Astrocyte (in vitro differentiated cells and primary cell): ENCODE results near the gene IDE. TPM values are rescaled to one million over a fixed set of nuclear protein-coding genes. Genes with fewer than 3 reads are reported as not detected.

ENCODE experiments used
- DNase-seq: peaks from one replicate; pipeline ENCODE4 v3.0.0-alpha.2; 2010; ENCODE audit warnings: low read depth
- FAIRE-seq: peaks from 2 replicates; lab custom pipeline; 2011; peaks lifted over from hg19 to GRCh38; lab: Jason Lieb, UNC
- H2AFZ ChIP-seq: 2 replicates; pipeline ENCODE4 v1.6.0; 2012; ENCODE audit warnings: low read depth, low read length, inconsistent platforms
- H3K27ac ChIP-seq: 2 replicates; pipeline ENCODE4 v1.5.1; 2011; ENCODE audit warnings: low read depth, low read length, inconsistent platforms
- H3K27me3 ChIP-seq: 2 replicates; pipeline ENCODE4 v1.6.0; 2011; ENCODE audit warnings: low read length, inconsistent platforms; ENCODE audit not compliant: insufficient read depth
- H3K36me3 ChIP-seq: 2 replicates; pipeline ENCODE4 v1.5.1; 2011; ENCODE audit warnings: low read length, inconsistent platforms; ENCODE audit not compliant: insufficient read depth
- H3K4me1 ChIP-seq: 2 replicates; pipeline ENCODE4 v1.5.1; 2011; ENCODE audit warnings: low read length, inconsistent platforms; ENCODE audit not compliant: insufficient read depth
- H3K4me2 ChIP-seq: 2 replicates; pipeline ENCODE4 v1.6.0; 2012; ENCODE audit warnings: low read length, inconsistent platforms
- H3K4me3 ChIP-seq: 2 replicates; pipeline ENCODE4 v1.5.1; 2011; ENCODE audit warnings: low read depth, mild to moderate bottlenecking, low read length, inconsistent platforms; ENCODE audit not compliant: insufficient read depth
- H3K79me2 ChIP-seq: 2 replicates; pipeline ENCODE4 v1.6.0; 2012; ENCODE audit warnings: mild to moderate bottlenecking, low read length, inconsistent platforms; ENCODE audit not compliant: insufficient read depth
- H3K9ac ChIP-seq: 2 replicates; pipeline ENCODE4 v1.6.0; 2012; ENCODE audit warnings: mild to moderate bottlenecking, low read length, inconsistent platforms
- H3K9me3 ChIP-seq: 2 replicates; pipeline ENCODE4 v1.5.1; 2012; ENCODE audit warnings: low read depth, mild to moderate bottlenecking, low read length, inconsistent platforms; ENCODE audit not compliant: insufficient read depth
- H4K20me1 ChIP-seq: 2 replicates; pipeline ENCODE4 v1.6.0; 2012; ENCODE audit warnings: low read length, inconsistent platforms; ENCODE audit not compliant: insufficient read depth
- H3K27ac Mint-ChIP-seq: one replicate; pipeline ENCODE4 v1.8.0; 2021; ENCODE audit warnings: mild to moderate bottlenecking, mixed read lengths; ENCODE audit not compliant: unreplicated experiment
- H3K27me3 Mint-ChIP-seq: one replicate; pipeline ENCODE4 v1.8.0; 2021; ENCODE audit warnings: low read depth, mixed read lengths; ENCODE audit not compliant: unreplicated experiment
- H3K36me3 Mint-ChIP-seq: one replicate; pipeline ENCODE4 v1.8.0; 2021; ENCODE audit warnings: low read depth, mixed read lengths; ENCODE audit not compliant: unreplicated experiment
- H3K4me1 Mint-ChIP-seq: one replicate; pipeline ENCODE4 v1.8.0; 2021; ENCODE audit warnings: low read depth, mixed read lengths; ENCODE audit not compliant: unreplicated experiment
- H3K4me3 Mint-ChIP-seq: one replicate; pipeline ENCODE4 v1.8.0; 2021; ENCODE audit warnings: mild to moderate bottlenecking, moderate library complexity, mixed read lengths; ENCODE audit not compliant: unreplicated experiment
- H3K9me3 Mint-ChIP-seq: one replicate; pipeline ENCODE4 v1.8.0; 2021; ENCODE audit warnings: mild to moderate bottlenecking, mixed read lengths; ENCODE audit not compliant: unreplicated experiment
- CTCF ChIP-seq: IDR thresholded peaks from 2 replicates; pipeline ENCODE4 v1.5.1; 2011; ENCODE audit warnings: low read depth, mild to moderate bottlenecking, inconsistent platforms, low read length, moderate library complexity; ENCODE audit not compliant: insufficient read depth
- EZH2 ChIP-seq: IDR thresholded peaks from 2 replicates; pipeline ENCODE4 v1.6.1; 2012; ENCODE audit warnings: mild to moderate bottlenecking, low read length, inconsistent platforms; ENCODE audit not compliant: insufficient read depth
- total RNA-seq: library from RNA; stranded (reverse); gene quantifications from 2 replicates; pipeline ENCODE4 v1.2.1, GENCODE V29; 2021

IDE gene
- total RNA-seq, 1 donor from 2014 or later, result 35.9 TPM

GRCh38 chr10:92593619-92594588, 20.0 kb upstream of the IDE start:
- H3K79me2 ChIP-seq, result peaks cover 60% of the 10 kb centered on the region
- peak overlapping the region; percentile 98 for H3K4me3 ChIP-seq
- H3K4me3 Mint-ChIP-seq, result peak overlapping the region; percentile 93
- TF ChIP-seq EZH2 (no peak), CTCF (no peak)
- H4K20me1 ChIP-seq, result no peaks in the 10 kb centered on the region
- H3K36me3 Mint-ChIP-seq, result no peaks in the 10 kb centered on the region
- peak overlapping the region; percentile 26 for H3K27ac Mint-ChIP-seq
- no peak for FAIRE-seq
- no peaks in the 10 kb centered on the region for H3K27me3 Mint-ChIP-seq
- H3K36me3 ChIP-seq, result no peaks in the 10 kb centered on the region
- H2AFZ ChIP-seq, result peak overlapping the region; percentile 83
- H3K9ac ChIP-seq, result peak overlapping the region; percentile 89
- peaks cover 20% of the 10 kb centered on the region for H3K4me1 ChIP-seq
- DNase-seq, result no peak
- H3K4me1 Mint-ChIP-seq, result peaks cover 11% of the 10 kb centered on the region
- H3K9me3 Mint-ChIP-seq, result no peaks in the 10 kb centered on the region
- no peaks in the 10 kb centered on the region for H3K9me3 ChIP-seq
- H3K27ac ChIP-seq, result peak overlapping the region; percentile 80
- H3K27me3 ChIP-seq, result no peaks in the 10 kb centered on the region
- peak overlapping the region; percentile 81 for H3K4me2 ChIP-seq

- H3K27ac ChIP-seq, result peak within 1 kb of the TSS; percentile 80
- peak within 1 kb of the TSS; percentile 98 for H3K4me3 ChIP-seq
- peak within 1 kb of the TSS; percentile 81 for H3K4me2 ChIP-seq
- H3K4me1 ChIP-seq, result peaks cover 20% of the 10 kb centered on the region
- H3K27ac Mint-ChIP-seq, result peak within 1 kb of the TSS; percentile 93
- no peaks in the 10 kb centered on the region for H3K36me3 Mint-ChIP-seq
- H4K20me1 ChIP-seq, result no peaks in the 10 kb centered on the region
- H3K9ac ChIP-seq, result peak within 1 kb of the TSS; percentile 89
- peaks cover 11% of the 10 kb centered on the region for H3K4me1 Mint-ChIP-seq
- peaks cover 51% of the 10 kb centered on the region for H3K79me2 ChIP-seq
- no peaks in the 10 kb centered on the region for H3K27me3 ChIP-seq
- DNase-seq (peak; percentile 92), FAIRE-seq (peak; percentile 68)
- peak within 1 kb of the TSS; percentile 93 for H3K4me3 Mint-ChIP-seq
- H3K36me3 ChIP-seq, result no peaks in the 10 kb centered on the region
- peak within 1 kb of the TSS; percentile 83 for H2AFZ ChIP-seq
- TF ChIP-seq EZH2 (no peak), CTCF (no peak)
- H3K27me3 Mint-ChIP-seq, result no peaks in the 10 kb centered on the region
- H3K9me3 Mint-ChIP-seq, result no peaks in the 10 kb centered on the region
- no peaks in the 10 kb centered on the region for H3K9me3 ChIP-seq
Observed at GRCh38 chr10:92592761-92593618, 19.1 kb upstream of the IDE start, which contains the start of gene KIF11. KIF11 (plus strand) TSS chr10:92593130; CDS start chr10:92593376, 246 bp downstream.
